AG04449 (cell line): ENCODE measurements around the gene SLC9A9.

ENCODE experiments used
- CTCF ChIA-PET: fragments of 350-600 bp; formaldehyde crosslinking; extraction: SDS; loops from one replicate; lab custom pipeline; 2021; ENCODE audit warnings: antibody characterized with exemption; lab: Yijun Ruan, JAX
- POLR2A ChIA-PET: fragments of 400-600, 350-600 bp; formaldehyde crosslinking; extraction: SDS; loops from one replicate; lab custom pipeline; 2020; ENCODE audit warnings: antibody characterized with exemption, inconsistent platforms; lab: Yijun Ruan, JAX
- DNase-seq: peaks from one replicate; pipeline ENCODE4 v3.0.0-alpha.2; 2010; ENCODE audit warnings: low read depth, low spot score
- H3K4me3 ChIP-seq: 2 replicates; pipeline ENCODE4 v1.5.1; 2011; ENCODE audit warnings: low read depth, mild to moderate bottlenecking, control low read depth, low read length
- CTCF ChIP-seq: IDR thresholded peaks from one replicate; pipeline ENCODE4 v1.5.1; 2011; ENCODE audit warnings: mild to moderate bottlenecking, moderate library complexity, low read length, control low read depth, inconsistent platforms; ENCODE audit not compliant: insufficient read depth; ENCODE audit errors: missing control alignments

SLC9A9 gene

GRCh38 chr3:143469159-143469558, 379.1 kb downstream of the SLC9A9 start:
- CTCF ChIA-PET = interaction anchor here (1.1 kb wide), 1 partner anchor 24 kb away, joined by 3 read pairs; no protein-coding TSS in a partner anchor
- no peak for TF ChIP-seq CTCF
- POLR2A ChIA-PET = no interaction called here
- H3K4me3 ChIP-seq = no peak overlapping the region
- DNase-seq = no peak

- no peak for TF ChIP-seq CTCF
- CTCF ChIA-PET = no interaction called here
- no peak overlapping the region for H3K4me3 ChIP-seq
- DNase-seq = no peak
- POLR2A ChIA-PET = no interaction called here
Observed at GRCh38 chr3:143465666-143466065, 382.6 kb downstream of the SLC9A9 start.

- TF ChIP-seq CTCF = no peak
- no peak for DNase-seq
- ChIA-PET CTCF (no interaction called here), POLR2A (no interaction called here)
- H3K4me3 ChIP-seq = no peak overlapping the region
Observed at GRCh38 chr3:143464850-143465249, 383.4 kb downstream of the SLC9A9 start.

GRCh38 chr3:143455480-143455879, 392.8 kb downstream of the SLC9A9 start:
- CTCF ChIA-PET = no interaction called here
- no peak overlapping the region for H3K4me3 ChIP-seq
- POLR2A ChIA-PET = no interaction called here
- no peak for DNase-seq
- TF ChIP-seq CTCF = no peak

- no peak overlapping the region for H3K4me3 ChIP-seq
- no peak for TF ChIP-seq CTCF
- ChIA-PET POLR2A (no interaction called here), CTCF (no interaction called here)
- no peak for DNase-seq
Observed at GRCh38 chr3:143450632-143451031, 397.6 kb downstream of the SLC9A9 start.

- no peak overlapping the region for H3K4me3 ChIP-seq
- POLR2A ChIA-PET = no interaction called here
- TF ChIP-seq CTCF = no peak
- no peak for DNase-seq
- CTCF ChIA-PET = no interaction called here
Observed at GRCh38 chr3:143447491-143447890, 400.8 kb downstream of the SLC9A9 start.
